HG02840 (cell line): ENCODE measurements around the gene KCP.

Source experiments
- ATAC-seq: cut with Tn5 transposase; IDR thresholded peaks from one replicate; pipeline ENCODE4 v1.9.1; 2021; ENCODE audit warnings: mild to moderate bottlenecking, moderate library complexity, moderate number of reproducible peaks; ENCODE audit not compliant: unreplicated experiment, low FRiP score

Gene KCP

GRCh38 chr7:128908750-128909624 is 1.5 kb downstream of the KCP start:
- no peak for ATAC-seq

- ATAC-seq, result no peak
These were observed 3.5 kb downstream of the KCP start for GRCh38 chr7:128906766-128907559.

GRCh38 chr7:128906001-128906765 is 4.3 kb downstream of the KCP start:
- no peak for ATAC-seq

- no peak for ATAC-seq
These were observed 5.9 kb downstream of the KCP start for GRCh38 chr7:128904381-128905197.

DNA sequence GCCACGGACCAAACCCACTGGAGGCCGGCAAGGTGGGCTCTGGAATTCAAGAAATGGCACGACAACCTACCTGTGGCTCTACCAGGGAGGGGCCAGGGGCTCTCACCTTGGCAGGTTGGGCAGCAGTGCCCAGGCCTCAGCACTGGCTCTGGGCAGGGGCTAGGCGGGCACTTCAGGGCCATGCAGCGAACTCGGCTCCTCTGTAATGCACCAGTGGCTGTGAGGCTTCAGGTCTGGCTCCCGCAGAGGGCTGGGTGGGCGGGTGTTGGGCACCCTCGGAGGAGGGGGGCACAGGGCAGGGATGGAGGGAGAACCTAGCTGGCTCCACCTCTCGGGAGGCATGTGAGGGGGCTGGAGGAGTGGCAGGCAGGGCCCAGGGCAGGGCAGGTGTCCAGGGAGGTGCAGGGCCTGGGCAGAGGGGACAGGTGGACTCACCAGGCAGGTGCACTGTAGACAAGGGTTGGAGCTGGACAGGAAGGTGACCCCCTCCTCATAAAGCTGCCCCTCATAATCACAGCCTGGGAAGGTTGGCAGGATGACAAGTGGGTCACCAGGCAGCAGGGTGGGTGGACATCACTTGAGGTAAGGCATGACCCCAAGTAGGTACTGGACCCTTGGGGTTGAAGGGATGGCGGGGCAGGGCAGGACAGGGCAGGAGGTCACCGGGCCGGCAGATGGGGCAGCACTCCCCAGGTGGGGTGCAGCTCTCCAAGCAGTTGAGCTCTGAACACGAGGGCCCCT is 6.7 kb downstream of the KCP start:
- ATAC-seq, result no peak

- no peak for ATAC-seq
These were observed 7.5 kb downstream of the KCP start for GRCh38 chr7:128902761-128903585.

DNA sequence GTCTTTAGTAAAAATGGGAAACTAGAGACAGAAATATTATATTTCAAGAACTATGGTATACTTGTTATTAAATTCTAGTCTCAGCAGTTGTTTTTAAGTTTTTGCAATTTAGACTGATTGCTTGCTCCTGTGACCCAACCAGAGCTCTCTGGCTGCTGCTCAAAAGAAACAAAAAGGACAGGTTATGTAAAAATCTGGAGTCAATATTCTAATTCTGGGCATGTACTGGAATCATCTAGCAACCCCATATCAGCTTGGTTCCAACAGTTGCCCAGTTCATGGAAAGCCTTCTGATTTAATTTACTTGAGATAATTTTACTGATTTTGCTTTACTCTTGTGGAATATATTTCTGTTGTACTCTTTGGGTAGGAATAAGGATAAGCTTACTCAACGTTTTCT is 10.3 kb downstream of the KCP start:
- no peak for ATAC-seq

GRCh38 chr7:128899392-128899791 is 11.1 kb downstream of the KCP start:
- ATAC-seq, result no peak

GRCh38 chr7:128895320-128895719 is 15.2 kb downstream of the KCP start:
- no peak for ATAC-seq

GRCh38 chr7:128894101-128894440 is 16.4 kb downstream of the KCP start:
- no peak for ATAC-seq

GRCh38 chr7:128893251-128894100 is 17.0 kb downstream of the KCP start:
- ATAC-seq, result no peak

DNA sequence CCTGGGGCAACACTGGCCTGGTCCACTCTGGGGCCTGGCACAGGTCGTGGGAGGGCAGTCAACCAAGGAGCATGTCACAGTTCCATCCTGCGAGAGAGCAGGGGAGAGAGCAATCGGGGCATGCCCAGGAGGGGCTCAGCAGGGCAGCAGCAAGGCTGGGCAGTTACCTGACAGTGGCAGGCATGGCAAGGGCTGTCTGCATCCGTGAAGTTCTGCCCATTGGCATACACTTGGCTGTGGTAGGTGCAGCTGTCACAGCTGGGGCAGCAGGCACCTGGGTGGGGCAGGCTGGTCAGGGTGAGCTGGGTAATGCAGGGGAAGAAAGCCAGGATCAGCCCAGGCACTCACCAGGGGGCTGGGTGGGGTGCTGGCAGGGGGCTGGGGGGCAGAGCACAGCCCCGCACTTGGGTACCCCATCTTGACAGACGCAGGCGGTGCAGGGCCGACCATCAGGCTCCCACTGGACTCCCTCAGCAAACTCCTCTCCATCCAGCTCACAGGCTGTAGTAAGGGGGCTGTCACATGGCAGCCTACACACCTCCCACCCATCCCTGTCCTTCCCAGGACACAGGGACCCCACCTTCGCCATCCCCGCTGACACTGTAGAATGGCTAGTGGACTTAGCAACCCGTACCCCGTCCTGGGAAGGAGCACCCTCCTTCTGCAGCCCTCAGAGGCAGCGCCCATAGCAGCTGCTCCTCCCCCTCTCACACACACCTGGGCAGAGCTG is 17.8 kb downstream of the KCP start:
- no peak for ATAC-seq

DNA sequence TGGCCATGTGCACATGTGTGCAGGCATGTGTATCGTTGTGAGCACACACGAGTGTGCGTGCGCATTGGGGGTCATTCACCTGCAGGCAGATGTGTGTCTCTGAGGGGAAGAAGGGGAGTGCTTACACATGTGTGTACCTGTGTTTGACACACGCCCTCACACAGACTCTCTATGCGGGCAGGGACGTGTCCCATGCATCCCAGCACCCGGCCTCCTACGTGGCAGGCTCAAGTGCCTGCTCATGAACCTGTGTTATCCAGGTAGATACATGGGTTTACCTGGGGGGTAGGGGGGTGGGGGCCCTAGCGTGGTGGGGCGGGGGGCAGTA is 18.6 kb downstream of the KCP start:
- no peak for ATAC-seq

- no peak for ATAC-seq
These were observed 19.2 kb downstream of the KCP start for GRCh38 chr7:128891110-128891941.

GRCh38 chr7:128890306-128891109 is 20.0 kb downstream of the KCP start:
- no peak for ATAC-seq

DNA sequence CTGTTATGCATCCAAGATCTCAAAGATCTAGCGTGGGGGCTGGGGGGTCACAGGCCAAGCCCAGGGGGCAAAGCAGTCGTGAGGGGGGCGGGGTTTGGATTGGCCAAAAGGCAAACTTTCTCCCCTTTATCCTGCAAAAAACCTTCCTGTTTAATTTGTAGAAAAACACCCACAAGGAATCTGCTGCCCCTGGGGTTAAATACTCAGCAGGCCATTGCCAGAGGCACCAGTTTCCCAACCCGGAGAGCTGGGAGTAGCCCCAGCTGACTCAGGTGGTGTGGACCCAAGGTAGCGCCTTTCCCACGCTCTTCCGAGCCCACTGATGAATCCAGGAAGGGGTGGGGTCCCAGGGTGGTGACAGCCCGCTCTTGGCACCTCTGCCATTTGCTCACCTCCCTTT is 21.4 kb downstream of the KCP start:
- ATAC-seq, result no peak
